Measurements from ENCODE around the gene KRTAP10-2. TPM values are rescaled to one million over a fixed set of nuclear protein-coding genes. Genes with fewer than 3 reads are reported as not detected.

KRTAP10-2 gene
- total RNA-seq, 4 donors from 2014 or later = 0.76 to 11.1 (median 10.1) TPM; not detected in 1

- DNase-seq (ENCODE audit: low spot score in 2 of 2) = no peak
- H3K4me1 ChIP-seq = no peaks in the 10 kb centered on the region
Observed at GRCh38 chr21:44530221-44530902, 20.9 kb downstream of the KRTAP10-2 start.

DNA sequence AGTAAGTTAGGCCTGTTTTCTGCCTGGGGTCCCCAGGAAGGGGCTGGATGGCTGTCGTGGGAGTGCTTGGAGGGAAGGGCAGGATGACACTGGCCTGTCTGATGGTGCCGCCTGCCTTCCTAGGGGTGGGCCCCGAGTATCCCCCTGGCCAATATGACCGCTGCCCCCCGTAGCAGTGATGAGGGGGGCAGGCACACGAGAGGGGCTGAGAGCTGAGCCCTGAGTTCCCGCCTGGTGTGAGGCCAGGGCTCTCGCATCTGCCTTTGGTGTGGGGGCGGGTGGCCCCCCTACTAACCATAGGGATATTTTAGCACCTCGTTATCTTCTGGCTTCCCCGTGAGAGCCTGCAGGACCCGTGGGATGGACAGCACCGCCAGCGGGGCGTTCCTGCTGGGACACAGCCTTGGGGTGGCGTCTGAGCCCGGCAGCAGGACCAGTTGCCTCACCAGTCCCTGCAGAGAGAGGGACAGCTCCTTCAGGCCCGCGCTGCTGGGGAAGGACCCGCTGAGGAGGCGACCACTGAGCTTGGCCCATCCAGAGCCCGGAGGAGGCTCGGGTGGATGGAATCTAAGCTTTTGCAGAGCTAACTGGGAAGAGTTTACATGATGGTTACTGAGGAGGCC is 21.7 kb downstream of the KRTAP10-2 start:
- Histone ChIP-seq H3K4me1 (no peaks in the 10 kb centered on the region), H3K9me3 (no peaks in the 10 kb centered on the region), H3K4me3 (no peak overlapping the region), H3K27ac (no peak overlapping the region), H3K36me3 (no peaks in the 10 kb centered on the region), H3K27me3 (peaks cover 16% of the 10 kb centered on the region)
- peak in 1 of 2 donors; percentile 58 for DNase-seq (ENCODE audit: low spot score in 2 of 2)
- TF ChIP-seq EP300 (IDR thresholded peaks at IDR 0.05) (no peak), CTCF (IDR thresholded peaks at IDR 0.05) (no peak), POLR2A (IDR thresholded peaks at IDR 0.05) (no peak), POLR2AphosphoS5 (IDR thresholded peaks at IDR 0.05) (no peak)
- 78% methylated on average over 4 of the region's 23 CpGs for WGBS

More at GRCh38 chr21:44530221-44530902, 20.9 kb downstream of the KRTAP10-2 start:
- WGBS = 79% methylated on average over 7 of the region's 7 CpGs
- H3K9me3 ChIP-seq = no peaks in the 10 kb centered on the region
- no peak overlapping the region for H3K4me3 ChIP-seq
- TF ChIP-seq POLR2AphosphoS5 (IDR thresholded peaks at IDR 0.05) = no peak
- no peak for TF ChIP-seq CTCF (IDR thresholded peaks at IDR 0.05)
- no peak for TF ChIP-seq EP300 (IDR thresholded peaks at IDR 0.05)
- TF ChIP-seq POLR2A (IDR thresholded peaks at IDR 0.05) = no peak
- H3K27me3 ChIP-seq = peaks cover 16% of the 10 kb centered on the region
- no peak overlapping the region for H3K27ac ChIP-seq
- H3K36me3 ChIP-seq = no peaks in the 10 kb centered on the region

DNA sequence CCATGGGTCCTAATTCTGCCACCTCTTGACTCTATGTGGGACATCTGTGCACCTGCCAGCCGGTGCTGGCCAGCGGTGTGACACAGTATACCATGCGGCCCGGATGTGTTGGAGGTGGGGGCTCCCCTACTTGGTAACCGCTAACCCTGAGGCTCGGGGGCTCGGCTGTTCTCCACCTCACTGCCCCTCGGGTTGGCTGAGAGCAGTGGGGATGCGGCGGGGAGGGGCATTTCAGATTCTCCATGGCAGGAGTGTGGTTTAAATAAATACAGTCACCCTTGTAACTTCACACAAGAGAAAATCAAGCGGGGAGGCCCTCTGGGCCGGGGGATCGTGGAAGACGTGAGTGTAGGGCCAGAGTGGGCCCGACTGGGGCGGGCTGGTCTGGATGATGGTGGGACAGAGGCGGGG is 22.3 kb downstream of the KRTAP10-2 start:
- no peaks in the 10 kb centered on the region for H3K9me3 ChIP-seq
- no peak overlapping the region for H3K4me3 ChIP-seq
- WGBS = 92% methylated on average over 17 of the region's 17 CpGs
- DNase-seq (ENCODE audit: low spot score in 2 of 2) = peak; percentile 38 to 73
- H3K36me3 ChIP-seq = no peaks in the 10 kb centered on the region
- peaks cover 16% of the 10 kb centered on the region for H3K27me3 ChIP-seq
- TF ChIP-seq POLR2A (IDR thresholded peaks at IDR 0.05) = no peak
- no peak for TF ChIP-seq CTCF (IDR thresholded peaks at IDR 0.05)
- no peak for TF ChIP-seq POLR2AphosphoS5 (IDR thresholded peaks at IDR 0.05)
- TF ChIP-seq EP300 (IDR thresholded peaks at IDR 0.05) = no peak
- H3K4me1 ChIP-seq = no peaks in the 10 kb centered on the region
- no peak overlapping the region for H3K27ac ChIP-seq

DNA sequence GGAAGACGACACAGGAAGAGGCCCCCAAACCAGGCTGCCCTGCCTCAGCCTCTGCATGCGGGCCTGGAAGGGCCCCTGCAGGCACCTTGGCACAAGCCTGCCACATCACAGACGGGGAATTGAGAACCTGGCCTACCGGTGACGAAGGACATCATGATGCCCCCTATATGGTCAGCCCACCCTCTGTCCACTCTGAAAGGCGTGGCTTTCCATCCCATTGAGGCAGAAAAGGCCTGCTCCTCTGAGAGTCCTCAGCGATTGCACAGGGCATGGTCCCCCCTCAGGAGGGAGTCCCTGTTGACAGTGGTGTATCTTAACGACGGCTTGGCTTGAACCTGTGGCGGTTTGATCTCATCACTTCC is 22.7 kb downstream of the KRTAP10-2 start:
- Histone ChIP-seq H3K4me1 (no peaks in the 10 kb centered on the region), H3K27me3 (peaks cover 16% of the 10 kb centered on the region), H3K9me3 (no peaks in the 10 kb centered on the region), H3K27ac (no peak overlapping the region), H3K36me3 (no peaks in the 10 kb centered on the region), H3K4me3 (no peak overlapping the region)
- no peak for TF ChIP-seq CTCF (IDR thresholded peaks at IDR 0.05)
- TF ChIP-seq POLR2A (IDR thresholded peaks at IDR 0.05) = no peak
- TF ChIP-seq POLR2AphosphoS5 (IDR thresholded peaks at IDR 0.05) = no peak
- no peak for TF ChIP-seq EP300 (IDR thresholded peaks at IDR 0.05)
- 90% methylated on average over 7 of the region's 10 CpGs for WGBS
- peak in 1 of 2 donors; percentile 44 for DNase-seq (ENCODE audit: low spot score in 2 of 2)

DNA sequence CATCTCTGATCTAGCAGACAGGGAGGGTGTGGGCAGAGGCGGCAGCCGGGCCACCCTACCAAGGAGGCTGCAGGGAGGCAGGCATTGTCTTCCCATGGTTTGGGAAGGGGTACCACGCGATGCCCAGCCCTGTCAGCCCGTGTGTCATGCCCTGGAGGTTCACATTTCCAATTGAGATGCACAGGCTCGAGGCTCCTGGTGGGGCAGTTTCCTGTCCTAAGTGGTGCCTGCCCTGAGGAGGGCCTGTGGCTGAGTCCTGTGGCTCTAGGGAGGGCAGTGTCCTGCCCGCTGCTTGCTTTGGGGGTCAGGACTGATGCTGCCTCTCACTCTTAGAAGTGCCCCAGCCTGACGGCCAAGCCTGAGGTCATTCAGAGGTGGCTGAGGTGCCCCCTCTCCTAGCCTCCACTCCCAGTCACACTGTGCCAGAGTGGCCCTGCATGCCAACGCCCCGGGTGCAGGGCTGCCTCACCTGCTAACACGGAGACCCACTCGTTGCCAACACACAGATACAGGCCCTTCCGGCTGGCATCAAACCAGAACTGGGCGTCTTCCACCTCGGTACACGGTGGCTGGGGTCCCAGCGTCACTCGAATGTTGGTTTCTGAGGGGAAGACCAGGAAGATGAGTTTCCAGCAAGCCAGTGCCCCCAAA is 23.2 kb downstream of the KRTAP10-2 start:
- no peaks in the 10 kb centered on the region for H3K4me1 ChIP-seq
- WGBS = 62% methylated on average over 2 of the region's 18 CpGs
- H3K9me3 ChIP-seq = no peaks in the 10 kb centered on the region
- peak; percentile 35 to 71 for DNase-seq (ENCODE audit: low spot score in 2 of 2)
- H3K36me3 ChIP-seq = no peaks in the 10 kb centered on the region
- TF ChIP-seq EP300 (IDR thresholded peaks at IDR 0.05) (no peak), POLR2AphosphoS5 (IDR thresholded peaks at IDR 0.05) (no peak), POLR2A (IDR thresholded peaks at IDR 0.05) (no peak), CTCF (IDR thresholded peaks at IDR 0.05) (no peak)
- H3K4me3 ChIP-seq = no peak overlapping the region
- H3K27me3 ChIP-seq = peaks cover 11% of the 10 kb centered on the region
- no peak overlapping the region for H3K27ac ChIP-seq
